Measurements from ENCODE around the gene SLC41A3. TPM values are rescaled to one million over a fixed set of nuclear protein-coding genes. Genes with fewer than 3 reads are reported as not detected.

The SLC41A3 gene
- total and polyA plus RNA-seq, 2 of the 8 experiments (the other 6 are each of a cell fraction or from before 2014, with no cell fraction given), result 30.2 to 56.4 TPM

- TF ChIP-seq, protein P1, sequence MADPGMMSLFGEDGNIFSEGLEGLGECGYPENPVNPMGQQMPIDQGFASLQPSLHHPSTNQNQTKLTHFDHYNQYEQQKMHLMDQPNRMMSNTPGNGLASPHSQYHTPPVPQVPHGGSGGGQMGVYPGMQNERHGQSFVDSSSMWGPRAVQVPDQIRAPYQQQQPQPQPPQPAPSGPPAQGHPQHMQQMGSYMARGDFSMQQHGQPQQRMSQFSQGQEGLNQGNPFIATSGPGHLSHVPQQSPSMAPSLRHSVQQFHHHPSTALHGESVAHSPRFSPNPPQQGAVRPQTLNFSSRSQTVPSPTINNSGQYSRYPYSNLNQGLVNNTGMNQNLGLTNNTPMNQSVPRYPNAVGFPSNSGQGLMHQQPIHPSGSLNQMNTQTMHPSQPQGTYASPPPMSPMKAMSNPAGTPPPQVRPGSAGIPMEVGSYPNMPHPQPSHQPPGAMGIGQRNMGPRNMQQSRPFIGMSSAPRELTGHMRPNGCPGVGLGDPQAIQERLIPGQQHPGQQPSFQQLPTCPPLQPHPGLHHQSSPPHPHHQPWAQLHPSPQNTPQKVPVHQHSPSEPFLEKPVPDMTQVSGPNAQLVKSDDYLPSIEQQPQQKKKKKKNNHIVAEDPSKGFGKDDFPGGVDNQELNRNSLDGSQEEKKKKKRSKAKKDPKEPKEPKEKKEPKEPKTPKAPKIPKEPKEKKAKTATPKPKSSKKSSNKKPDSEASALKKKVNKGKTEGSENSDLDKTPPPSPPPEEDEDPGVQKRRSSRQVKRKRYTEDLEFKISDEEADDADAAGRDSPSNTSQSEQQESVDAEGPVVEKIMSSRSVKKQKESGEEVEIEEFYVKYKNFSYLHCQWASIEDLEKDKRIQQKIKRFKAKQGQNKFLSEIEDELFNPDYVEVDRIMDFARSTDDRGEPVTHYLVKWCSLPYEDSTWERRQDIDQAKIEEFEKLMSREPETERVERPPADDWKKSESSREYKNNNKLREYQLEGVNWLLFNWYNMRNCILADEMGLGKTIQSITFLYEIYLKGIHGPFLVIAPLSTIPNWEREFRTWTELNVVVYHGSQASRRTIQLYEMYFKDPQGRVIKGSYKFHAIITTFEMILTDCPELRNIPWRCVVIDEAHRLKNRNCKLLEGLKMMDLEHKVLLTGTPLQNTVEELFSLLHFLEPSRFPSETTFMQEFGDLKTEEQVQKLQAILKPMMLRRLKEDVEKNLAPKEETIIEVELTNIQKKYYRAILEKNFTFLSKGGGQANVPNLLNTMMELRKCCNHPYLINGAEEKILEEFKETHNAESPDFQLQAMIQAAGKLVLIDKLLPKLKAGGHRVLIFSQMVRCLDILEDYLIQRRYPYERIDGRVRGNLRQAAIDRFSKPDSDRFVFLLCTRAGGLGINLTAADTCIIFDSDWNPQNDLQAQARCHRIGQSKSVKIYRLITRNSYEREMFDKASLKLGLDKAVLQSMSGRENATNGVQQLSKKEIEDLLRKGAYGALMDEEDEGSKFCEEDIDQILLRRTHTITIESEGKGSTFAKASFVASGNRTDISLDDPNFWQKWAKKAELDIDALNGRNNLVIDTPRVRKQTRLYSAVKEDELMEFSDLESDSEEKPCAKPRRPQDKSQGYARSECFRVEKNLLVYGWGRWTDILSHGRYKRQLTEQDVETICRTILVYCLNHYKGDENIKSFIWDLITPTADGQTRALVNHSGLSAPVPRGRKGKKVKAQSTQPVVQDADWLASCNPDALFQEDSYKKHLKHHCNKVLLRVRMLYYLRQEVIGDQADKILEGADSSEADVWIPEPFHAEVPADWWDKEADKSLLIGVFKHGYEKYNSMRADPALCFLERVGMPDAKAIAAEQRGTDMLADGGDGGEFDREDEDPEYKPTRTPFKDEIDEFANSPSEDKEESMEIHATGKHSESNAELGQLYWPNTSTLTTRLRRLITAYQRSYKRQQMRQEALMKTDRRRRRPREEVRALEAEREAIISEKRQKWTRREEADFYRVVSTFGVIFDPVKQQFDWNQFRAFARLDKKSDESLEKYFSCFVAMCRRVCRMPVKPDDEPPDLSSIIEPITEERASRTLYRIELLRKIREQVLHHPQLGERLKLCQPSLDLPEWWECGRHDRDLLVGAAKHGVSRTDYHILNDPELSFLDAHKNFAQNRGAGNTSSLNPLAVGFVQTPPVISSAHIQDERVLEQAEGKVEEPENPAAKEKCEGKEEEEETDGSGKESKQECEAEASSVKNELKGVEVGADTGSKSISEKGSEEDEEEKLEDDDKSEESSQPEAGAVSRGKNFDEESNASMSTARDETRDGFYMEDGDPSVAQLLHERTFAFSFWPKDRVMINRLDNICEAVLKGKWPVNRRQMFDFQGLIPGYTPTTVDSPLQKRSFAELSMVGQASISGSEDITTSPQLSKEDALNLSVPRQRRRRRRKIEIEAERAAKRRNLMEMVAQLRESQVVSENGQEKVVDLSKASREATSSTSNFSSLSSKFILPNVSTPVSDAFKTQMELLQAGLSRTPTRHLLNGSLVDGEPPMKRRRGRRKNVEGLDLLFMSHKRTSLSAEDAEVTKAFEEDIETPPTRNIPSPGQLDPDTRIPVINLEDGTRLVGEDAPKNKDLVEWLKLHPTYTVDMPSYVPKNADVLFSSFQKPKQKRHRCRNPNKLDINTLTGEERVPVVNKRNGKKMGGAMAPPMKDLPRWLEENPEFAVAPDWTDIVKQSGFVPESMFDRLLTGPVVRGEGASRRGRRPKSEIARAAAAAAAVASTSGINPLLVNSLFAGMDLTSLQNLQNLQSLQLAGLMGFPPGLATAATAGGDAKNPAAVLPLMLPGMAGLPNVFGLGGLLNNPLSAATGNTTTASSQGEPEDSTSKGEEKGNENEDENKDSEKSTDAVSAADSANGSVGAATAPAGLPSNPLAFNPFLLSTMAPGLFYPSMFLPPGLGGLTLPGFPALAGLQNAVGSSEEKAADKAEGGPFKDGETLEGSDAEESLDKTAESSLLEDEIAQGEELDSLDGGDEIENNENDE (IDR thresholded peaks at IDR 0.05; ENCODE audit: insufficient replicate concordance, low read length), result no peak
- TF ChIP-seq CBX8 (IDR thresholded peaks at IDR 0.05; ENCODE audit: borderline replicate concordance, low read depth, low read length), result no peak
- no peak for TF ChIP-seq NRF1 (IDR thresholded peaks at IDR 0.05; ENCODE audit: low read depth, low read length)
- no peak for TF ChIP-seq JUN (IDR thresholded peaks at IDR 0.05; ENCODE audit: low read depth, low read length)
- no peak for TF ChIP-seq SIX5 (IDR thresholded peaks at IDR 0.05; ENCODE audit: low read depth, low read length)
- TF ChIP-seq TAF1 (IDR thresholded peaks at IDR 0.05; ENCODE audit: low read depth, low read length), result no peak
- TF ChIP-seq GTF2F1 (IDR thresholded peaks at IDR 0.05; ENCODE audit: borderline replicate concordance, low read depth, low read length), result no peak
- TF ChIP-seq SIRT6 (IDR thresholded peaks at IDR 0.05; ENCODE audit: low read length), result no peak
- TF ChIP-seq SIN3A (conservative IDR thresholded peaks at IDR 0.05 in 1 of 2, IDR thresholded peaks at IDR 0.05 in 1 of 2; ENCODE audit: low read depth in 1 of 2, low read length in 2 of 2), result no peak
- no peak for TF ChIP-seq JUND (IDR thresholded peaks at IDR 0.05; ENCODE audit: low read length)
Measured at GRCh38 chr3:126082362-126083137, 1.4 kb downstream of the SLC41A3 start (continued).
